GM19372 (cell line): ENCODE results near the gene TRIM56.
A peak's percentile ranks its signal among the peaks of the same experiment; 100 is the strongest.
"Not testable (repeated sequence)": the region's sequence is repeated elsewhere in the genome, so short reads cannot be mapped to it uniquely, and the experiment has no call there.

Experiments used
- ATAC-seq: cut with Tn5 transposase; IDR thresholded peaks from one replicate; pipeline ENCODE4 v1.9.1; 2021; ENCODE audit warnings: mild to moderate bottlenecking, low read depth, moderate library complexity; ENCODE audit not compliant: unreplicated experiment

Gene TRIM56, protein sequence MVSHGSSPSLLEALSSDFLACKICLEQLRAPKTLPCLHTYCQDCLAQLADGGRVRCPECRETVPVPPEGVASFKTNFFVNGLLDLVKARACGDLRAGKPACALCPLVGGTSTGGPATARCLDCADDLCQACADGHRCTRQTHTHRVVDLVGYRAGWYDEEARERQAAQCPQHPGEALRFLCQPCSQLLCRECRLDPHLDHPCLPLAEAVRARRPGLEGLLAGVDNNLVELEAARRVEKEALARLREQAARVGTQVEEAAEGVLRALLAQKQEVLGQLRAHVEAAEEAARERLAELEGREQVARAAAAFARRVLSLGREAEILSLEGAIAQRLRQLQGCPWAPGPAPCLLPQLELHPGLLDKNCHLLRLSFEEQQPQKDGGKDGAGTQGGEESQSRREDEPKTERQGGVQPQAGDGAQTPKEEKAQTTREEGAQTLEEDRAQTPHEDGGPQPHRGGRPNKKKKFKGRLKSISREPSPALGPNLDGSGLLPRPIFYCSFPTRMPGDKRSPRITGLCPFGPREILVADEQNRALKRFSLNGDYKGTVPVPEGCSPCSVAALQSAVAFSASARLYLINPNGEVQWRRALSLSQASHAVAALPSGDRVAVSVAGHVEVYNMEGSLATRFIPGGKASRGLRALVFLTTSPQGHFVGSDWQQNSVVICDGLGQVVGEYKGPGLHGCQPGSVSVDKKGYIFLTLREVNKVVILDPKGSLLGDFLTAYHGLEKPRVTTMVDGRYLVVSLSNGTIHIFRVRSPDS

DNA sequence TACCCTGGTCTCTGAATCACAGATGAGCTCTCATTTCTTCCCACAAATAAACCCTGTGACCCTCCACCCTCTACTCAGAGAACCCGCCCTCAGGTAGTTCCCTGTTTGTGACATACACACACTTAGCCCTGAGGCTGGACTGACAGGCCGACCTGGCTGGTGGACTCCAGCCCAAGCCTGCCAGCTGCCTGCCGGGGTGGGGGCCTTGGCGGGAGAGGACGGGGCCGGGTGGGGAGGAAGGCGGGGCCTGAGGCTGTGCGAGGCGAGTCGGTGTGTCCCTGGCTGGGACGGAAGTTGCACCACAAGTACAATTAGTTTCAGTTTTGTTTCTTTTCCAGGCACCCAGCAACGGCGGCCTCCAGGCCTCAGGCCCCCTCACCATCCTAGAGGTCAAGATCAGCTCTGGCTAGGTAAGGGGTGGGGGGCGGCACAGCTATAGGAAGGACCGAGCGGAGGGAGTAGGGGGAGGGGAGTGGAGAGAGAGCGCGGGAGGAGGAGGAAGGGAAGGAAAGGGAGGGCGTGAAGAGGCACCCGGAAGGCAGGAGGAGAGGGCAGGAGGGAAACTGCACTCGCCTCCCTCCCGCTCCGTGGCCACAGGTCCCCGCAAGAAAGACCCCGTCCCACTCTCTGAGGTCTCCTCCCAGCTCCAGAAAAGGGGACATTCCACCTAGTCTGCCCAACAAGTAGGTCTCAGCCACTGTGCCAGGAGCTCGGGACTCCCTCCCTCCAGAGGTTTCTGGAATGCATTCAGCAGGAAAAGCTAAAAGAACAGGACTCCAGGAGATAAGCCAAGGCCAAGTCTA lies at the start of gene TRIM56:
Gene TRIM56 (plus strand): TSS at position 320 of the 803 bp plus-strand sequence. CDS start 1,832 bp downstream, outside the sequence.
- peak; percentile 88 for ATAC-seq

DNA sequence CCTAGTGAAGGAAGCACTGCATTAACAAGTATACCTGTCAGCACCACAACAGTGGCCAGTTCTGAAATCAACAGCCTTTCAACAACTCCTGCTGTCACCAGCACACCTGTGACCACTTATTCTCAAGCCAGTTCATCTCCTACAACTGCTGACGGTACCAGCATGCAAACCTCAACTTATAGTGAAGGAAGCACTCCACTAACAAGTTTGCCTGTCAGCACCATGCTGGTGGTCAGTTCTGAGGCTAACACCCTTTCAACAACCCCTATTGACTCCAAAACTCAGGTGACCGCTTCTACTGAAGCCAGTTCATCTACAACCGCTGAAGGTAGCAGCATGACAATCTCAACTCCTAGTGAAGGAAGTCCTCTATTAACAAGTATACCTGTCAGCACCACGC lies 49.3 kb upstream of the TRIM56 start:
- no peak for ATAC-seq

DNA sequence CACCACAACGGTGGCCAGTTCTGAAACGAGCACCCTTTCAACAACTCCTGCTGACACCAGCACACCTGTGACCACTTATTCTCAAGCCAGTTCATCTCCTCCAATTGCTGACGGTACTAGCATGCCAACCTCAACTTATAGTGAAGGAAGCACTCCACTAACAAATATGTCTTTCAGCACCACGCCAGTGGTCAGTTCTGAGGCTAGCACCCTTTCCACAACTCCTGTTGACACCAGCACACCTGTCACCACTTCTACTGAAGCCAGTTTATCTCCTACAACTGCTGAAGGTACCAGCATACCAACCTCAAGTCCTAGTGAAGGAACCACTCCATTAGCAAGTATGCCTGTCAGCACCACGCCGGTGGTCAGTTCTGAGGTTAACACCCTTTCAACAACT lies 44.0 kb upstream of the TRIM56 start:
- ATAC-seq, result not testable (repeated sequence)

DNA sequence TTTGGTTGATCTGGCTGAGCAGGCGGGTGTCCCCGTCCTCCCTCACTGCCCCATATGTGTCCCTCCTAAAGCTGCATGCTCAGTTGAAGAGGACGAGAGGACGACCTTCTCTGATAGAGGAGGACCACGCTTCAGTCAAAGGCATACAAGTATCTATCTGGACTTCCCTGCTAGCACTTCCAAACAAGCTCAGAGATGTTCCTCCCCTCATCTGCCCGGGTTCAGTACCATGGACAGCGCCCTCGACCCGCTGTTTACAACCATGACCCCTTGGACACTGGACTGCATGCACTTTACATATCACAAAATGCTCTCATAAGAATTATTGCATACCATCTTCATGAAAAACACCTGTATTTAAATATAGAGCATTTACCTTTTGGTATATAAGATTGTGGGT lies 26.9 kb upstream of the TRIM56 start:
- no peak for ATAC-seq

DNA sequence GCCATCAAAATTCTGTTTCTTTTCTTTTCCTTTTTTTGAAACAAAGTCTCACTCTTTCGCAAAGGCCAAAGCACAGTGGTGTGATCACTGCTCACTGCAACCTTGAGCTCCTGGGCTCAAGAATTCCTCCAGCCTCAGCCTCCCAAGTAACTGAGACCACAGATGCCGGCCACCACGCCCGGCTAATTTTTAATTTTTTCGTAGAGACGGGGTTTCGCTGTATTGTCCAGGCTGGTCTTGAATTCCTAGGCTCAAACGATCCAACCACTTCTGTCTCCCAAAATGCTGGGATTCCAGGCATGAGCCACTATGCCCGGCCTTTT lies 25.7 kb upstream of the TRIM56 start:
- ATAC-seq, result no peak

DNA sequence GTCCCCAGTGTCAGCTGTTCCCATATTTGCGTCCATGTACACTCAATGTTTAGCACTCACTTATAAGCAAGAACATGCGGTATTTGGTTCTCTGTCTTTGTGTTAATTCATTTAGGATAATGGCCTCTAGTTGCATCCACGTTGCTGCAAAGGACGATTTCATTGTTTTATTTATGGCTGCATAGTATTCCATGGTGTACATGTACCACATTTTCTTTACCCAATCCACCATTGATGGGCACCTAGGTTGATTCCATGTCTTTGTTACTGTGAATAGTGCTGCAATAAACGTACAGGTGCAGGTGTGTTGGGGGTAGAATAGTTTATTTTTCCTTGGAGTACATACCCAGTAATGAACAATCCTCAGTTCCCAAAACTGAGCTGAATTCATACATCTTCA lies 24.3 kb upstream of the TRIM56 start:
- ATAC-seq, result no peak

DNA sequence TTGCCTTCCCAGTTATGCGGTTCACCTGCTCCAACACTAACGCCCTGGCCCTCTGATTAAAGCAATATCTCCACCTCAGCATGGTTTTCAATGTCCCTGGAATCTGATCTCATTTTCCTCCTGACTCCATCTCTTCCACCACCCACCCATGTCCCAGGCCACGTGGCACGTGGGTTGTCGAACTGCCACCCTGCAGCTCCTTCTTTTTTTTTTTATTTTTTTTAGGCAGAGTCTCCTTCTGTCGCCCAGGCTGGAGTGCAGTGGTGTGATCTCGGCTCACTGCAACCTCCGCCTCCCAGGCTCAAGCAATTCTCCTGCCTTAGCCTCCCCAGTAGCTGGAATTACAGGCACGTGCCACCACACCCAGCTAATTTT lies 21.1 kb upstream of the TRIM56 start:
- not testable (repeated sequence) for ATAC-seq

DNA sequence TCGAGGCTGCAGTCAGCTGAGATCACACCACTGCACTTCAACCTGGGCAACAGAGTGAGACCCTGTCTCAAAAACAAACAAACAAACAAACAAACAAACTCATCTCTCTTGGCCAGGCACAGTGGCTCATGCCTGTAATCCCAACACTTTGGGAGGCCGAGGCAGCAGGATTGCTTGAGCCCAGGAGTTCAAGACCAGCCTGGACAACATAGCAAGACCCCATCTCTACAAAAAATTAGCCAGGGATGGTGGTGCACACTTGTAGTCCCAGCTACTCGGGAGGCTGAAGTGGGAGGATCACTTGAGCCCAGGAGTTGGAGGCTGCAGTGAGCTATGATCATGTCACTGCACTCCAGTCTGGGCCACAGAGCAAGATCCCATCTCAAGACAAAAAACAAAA lies 20.1 kb upstream of the TRIM56 start:
- not testable (repeated sequence) for ATAC-seq

DNA sequence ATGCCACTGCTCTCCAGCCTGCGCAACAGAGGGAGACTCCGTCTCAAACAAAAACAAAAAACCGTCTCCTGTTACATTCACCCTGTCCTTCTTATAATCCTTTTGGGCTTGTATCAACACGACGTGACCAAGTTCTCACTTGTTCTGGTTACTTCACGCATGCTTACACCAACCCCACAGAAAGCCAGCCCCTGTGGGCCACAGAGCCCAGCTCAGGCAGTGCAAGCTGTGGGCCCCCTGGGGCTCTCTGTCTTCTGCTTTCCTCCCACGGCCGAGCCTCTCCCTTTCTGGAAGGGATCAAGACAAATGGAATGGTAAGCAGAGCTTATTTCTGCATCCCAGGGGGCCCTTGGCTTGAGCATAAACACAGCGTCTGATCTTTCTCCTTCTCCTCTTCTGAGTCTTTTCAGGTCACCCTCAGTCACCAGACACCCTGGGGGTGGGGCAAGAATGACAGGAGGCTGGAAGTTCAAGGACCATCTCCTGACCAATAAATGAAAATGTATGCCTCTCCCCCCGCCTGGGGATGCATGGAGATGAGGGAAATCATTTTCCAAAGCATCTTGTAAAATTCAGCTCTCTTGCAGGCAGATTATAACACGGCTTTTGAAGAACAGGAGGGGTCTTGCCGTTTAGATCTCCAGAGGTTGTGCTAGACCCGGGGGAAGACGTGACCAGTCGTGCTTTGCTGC lies 19.0 kb upstream of the TRIM56 start:
- no peak for ATAC-seq

DNA sequence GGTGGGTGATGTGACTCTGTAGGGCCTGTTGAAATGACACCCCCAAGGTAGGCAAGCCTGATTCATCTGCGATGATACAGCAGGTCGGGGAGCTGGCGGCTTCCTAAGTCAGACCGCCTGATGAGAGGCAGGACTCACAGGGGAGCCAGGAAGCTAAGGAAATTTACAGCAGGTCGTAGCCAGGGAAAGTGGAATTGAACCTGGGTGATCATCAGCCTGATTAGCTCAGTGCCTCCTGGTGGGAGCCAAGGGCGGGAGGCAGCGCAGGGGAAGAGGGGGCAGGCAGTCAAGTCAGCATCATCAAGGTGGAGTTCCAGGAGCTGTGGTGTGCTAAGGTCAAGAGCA lies 18.5 kb upstream of the TRIM56 start:
- ATAC-seq, result no peak

DNA sequence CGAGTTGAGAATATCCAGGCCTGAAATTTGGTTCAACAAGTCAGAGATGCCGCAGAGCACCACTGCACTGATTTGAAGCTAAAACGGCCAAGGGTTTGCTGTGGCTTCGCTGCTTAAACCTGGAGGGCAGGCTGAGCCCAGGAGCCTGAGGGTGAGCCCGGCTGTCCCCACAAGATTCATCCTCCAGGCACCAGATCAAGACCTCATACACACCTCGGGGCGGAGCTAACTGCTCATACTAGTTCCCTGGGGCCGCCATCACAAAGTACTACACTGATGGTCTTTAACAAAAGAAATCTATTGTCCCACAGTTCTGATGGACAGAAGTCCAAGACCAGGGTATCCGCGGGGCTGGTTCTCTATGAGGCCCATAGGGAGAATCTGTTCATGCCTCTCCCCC lies 16.9 kb upstream of the TRIM56 start:
- ATAC-seq, result no peak

DNA sequence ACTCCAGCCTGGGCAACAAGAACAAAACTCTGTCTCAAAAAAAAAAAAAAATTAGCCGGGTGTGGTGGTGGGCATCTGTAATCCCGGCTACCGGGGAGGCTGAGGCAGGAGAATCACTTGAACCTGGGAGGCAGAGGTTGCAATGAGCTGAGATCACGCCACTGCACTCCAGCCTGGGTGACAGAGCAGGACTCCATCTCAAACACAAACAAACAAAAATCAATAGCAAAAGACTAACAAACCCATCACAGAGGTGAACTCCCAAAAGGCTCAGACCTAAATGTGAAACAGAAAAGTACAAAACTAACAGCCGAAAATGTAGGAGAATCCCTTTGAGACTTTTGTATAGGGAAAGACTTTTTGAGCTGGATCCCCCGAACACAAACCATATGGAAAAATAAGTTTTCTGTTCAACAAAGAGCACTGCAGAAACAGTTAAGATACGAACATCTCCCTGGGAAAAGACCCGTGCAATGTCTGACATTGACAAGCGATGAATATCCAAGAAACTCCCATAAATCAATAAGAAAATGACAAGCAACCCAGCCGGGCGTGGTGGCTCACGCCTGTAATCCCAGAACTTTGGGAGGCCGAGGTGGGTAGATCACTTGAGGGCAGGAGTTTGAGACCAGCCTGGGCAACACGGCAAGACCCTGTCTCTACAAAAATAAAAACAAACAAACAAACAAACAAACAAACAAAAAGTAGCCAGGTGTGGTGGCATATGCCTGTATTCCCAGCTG lies 13.7 kb upstream of the TRIM56 start:
- ATAC-seq, result not testable (repeated sequence)

DNA sequence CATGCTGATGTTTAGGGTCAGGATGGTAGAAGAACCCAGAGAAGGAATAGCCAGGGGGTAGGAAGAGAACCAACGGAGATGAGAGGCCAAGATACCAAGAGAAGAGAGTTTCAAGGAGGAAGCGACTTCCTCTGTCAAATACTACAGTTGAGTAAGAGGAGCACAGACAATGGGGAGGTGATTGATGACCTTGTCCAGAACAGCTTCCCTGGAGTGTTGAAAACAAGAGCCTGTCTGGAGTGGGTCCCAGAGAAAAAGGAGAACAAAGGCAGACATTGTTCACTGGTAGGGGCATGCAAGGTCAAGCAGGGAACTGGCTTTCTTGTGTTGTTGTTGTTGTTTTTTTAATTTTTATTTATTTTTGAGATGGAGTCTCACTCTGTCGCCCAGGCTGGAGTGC lies 9.6 kb upstream of the TRIM56 start:
- no peak for ATAC-seq

DNA sequence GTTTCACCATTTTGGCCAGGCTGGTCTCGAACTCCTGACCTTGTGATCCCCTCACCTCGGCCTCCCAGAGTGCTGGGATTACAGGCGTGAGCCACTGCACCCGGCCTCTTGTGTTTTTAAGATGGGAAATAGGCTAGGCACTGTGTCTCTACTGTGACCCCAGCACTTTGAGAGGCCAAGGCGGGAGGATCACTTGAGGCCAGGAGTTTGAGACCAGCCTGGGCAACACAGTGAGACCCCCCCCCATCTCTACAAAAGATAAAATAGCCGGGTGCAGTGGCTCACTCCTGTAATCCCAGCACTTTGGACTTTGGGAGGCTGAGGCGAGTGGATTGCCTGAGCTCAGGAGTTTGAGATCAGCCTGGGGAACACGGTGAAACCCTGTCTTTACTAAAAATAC lies 9.1 kb upstream of the TRIM56 start:
- ATAC-seq, result not testable (repeated sequence)

DNA sequence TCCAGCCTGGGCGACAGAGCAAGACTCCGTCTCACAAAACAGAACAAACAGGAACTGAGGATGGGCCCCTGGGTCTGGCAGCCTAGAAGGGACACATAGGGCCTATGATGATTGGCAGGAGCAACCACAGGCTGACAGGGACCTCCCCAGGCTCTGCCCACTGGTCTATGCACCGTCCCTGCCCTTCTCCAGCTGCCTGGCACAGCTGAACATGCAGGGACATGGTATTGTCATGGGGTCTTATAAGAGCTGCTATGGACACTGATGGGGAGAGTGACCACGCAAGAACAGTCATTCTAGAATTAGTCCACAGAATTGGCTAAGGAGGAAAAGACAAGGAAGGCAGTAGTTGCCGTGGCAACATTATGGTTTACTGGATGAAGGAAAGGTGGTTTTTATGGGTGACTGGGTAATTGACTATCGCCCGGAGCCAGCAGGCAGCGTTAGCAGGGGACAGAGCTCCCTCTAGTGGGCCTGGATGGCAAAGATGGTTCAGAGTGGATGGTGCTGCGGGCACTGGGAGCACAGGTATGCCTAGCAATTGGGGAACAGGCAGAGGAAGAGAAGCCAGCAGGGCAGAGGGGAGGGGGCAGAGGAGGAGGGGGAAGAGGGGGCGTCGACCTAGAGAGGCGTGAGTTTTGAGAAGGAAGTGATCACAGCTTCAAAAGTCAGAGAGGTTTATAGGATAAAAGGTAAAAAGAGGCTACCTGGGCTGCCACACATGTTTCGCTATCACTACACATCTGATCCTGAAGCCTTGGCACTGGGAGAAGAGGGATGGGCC lies 7.8 kb upstream of the TRIM56 start:
- ATAC-seq, result peak; percentile 54

DNA sequence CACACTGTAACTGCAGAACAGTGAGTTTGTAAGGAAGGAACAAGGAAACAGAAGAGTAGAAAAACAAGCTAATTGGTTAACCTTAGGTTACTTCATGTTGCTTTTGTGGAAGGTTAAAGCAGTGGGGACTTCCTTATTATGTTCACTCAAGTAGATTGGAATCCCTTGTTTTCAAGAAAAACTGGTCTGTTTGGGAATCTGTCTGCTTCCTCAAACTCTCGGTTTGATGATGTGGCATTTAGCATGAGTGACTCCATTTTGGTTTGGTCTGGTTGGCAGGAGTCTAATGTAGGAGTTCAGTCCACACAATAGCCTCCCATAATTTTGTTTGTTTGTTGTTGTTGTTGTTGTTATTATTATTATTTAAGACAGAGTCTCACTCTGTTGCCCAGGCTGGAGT lies 3.8 kb upstream of the TRIM56 start:
- no peak for ATAC-seq

DNA sequence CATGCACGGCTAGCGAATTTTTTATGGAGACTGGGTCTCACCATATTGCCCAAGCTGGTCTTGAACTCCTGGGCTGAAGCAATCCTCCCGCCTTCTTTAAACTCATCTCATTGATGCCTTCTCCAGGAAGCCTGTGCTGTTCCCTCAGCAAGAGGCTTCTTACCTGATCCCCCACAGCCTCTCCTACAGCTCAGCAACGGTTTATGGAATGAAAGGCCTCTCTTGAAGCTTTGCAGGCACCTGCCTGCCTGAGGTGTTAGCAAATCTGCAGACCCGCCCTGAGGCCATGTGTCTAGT lies 468 bp upstream of the TRIM56 start:
- ATAC-seq, result no peak

DNA sequence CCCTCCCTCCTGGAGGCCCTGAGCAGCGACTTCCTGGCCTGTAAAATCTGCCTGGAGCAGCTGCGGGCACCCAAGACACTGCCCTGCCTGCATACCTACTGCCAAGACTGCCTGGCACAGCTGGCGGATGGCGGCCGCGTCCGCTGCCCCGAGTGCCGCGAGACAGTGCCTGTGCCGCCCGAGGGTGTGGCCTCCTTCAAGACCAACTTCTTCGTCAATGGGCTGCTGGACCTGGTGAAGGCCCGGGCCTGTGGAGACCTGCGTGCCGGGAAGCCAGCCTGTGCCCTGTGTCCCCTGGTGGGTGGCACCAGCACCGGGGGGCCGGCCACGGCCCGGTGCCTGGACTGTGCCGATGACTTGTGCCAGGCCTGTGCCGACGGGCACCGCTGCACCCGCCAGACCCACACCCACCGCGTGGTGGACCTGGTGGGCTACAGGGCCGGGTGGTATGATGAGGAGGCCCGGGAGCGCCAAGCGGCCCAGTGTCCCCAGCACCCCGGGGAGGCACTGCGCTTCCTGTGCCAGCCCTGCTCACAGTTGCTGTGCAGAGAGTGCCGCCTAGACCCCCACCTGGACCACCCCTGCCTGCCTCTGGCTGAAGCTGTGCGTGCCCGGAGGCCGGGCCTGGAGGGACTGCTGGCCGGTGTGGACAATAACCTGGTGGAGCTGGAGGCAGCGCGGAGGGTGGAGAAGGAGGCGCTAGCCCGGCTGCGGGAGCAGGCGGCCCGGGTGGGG lies 2.2 kb downstream of the TRIM56 start:
- no peak for ATAC-seq

DNA sequence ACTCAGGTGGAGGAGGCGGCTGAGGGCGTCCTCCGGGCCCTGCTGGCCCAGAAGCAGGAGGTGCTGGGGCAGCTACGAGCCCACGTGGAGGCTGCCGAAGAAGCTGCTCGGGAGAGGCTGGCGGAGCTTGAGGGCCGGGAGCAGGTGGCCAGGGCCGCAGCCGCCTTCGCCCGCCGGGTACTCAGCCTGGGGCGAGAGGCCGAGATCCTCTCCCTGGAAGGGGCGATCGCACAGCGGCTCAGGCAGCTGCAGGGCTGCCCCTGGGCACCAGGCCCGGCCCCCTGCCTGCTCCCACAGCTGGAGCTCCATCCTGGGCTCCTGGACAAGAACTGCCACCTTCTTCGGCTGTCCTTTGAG lies 2.8 kb downstream of the TRIM56 start:
- no peak for ATAC-seq
